HepG2 (cell line): ENCODE measurements around the gene PSMD1. TPM values are rescaled to one million over a fixed set of nuclear protein-coding genes. Genes with fewer than 3 reads are reported as not detected.

Source experiments
- ATAC-seq: fragments of 200-7000 bp; cut with Tn5 transposase; 3 replicates; pipeline ENCODE4 v1.9.1; 2020; ENCODE audit warnings: mild to moderate bottlenecking, moderate library complexity
- BruUV-seq: library from RNA; stranded (reverse); fragments of 400-500 nt; replicated peaks from 2 replicates; lab custom pipeline; 2021; lab: Mats Ljungman, UMichigan
- CTCF ChIA-PET: fragments of 300-600 bp; formaldehyde crosslinking; extraction: SDS; loops from one replicate; lab custom pipeline; 2021; ENCODE audit warnings: low total read pairs, inconsistent platforms, low intra/inter-chr PET ratio; lab: Yijun Ruan, JAX
- POLR2A ChIA-PET: fragments of 350-600 bp; sonication (Branson Sonifier 250); formaldehyde crosslinking; loops from one replicate; lab custom pipeline; 2020; ENCODE audit warnings: antibody characterized with exemption, inconsistent platforms; lab: Yijun Ruan, JAX
- DNase-seq: peaks from one replicate; pipeline ENCODE4 v3.0.0-alpha.2; 2015; ENCODE audit warnings: low spot score
- FAIRE-seq: peaks from 3 replicates; lab custom pipeline; 2011; peaks lifted over from hg19 to GRCh38; lab: Jason Lieb, UNC
- H2AFZ ChIP-seq: one replicate; pipeline ENCODE4 v1.6.1; 2011; ENCODE audit warnings: low read length, inconsistent platforms
- H3K27ac ChIP-seq: fragments of 300-600 bp; 3 replicates; pipeline ENCODE4 v1.8.0; 2011; ENCODE audit warnings: mixed run types, mild to moderate bottlenecking, mixed read lengths, low read length, inconsistent platforms; ENCODE audit not compliant: insufficient read depth; ENCODE audit errors: extremely low read length
- H3K27me3 ChIP-seq, 2 experiments: fragments of 200-600 bp in 1 of 2; 2 replicates in 1 of 2; 3 replicates in 1 of 2; pipeline versions ENCODE4 v1.6.0 to v1.8.0; 2011; ENCODE audit warnings: low read length in 2 of 2, mild to moderate bottlenecking in 2 of 2, moderate library complexity in 2 of 2, inconsistent platforms in 1 of 2; ENCODE audit not compliant: insufficient read depth in 2 of 2, control insufficient read depth in 1 of 2
- H3K36me3 ChIP-seq, 2 experiments: fragments of 200-600 bp in 1 of 2; replicated peaks in 1 of 2; 2 replicates in 1 of 2; 3 replicates in 1 of 2; pipeline versions ENCODE4 v1.5.1 to v1.8.0; 2011; ENCODE audit warnings: low read length in 2 of 2, inconsistent platforms in 1 of 2; ENCODE audit not compliant: insufficient read depth in 2 of 2, control insufficient read depth in 1 of 2
- H3K4me1 ChIP-seq: 2 replicates; pipeline ENCODE4 v1.5.1; 2012; ENCODE audit warnings: low read length, inconsistent platforms; ENCODE audit not compliant: insufficient read depth
- H3K4me2 ChIP-seq: 2 replicates; pipeline ENCODE4 v1.6.0; 2011; ENCODE audit warnings: low read depth, low read length, inconsistent platforms
- H3K4me3 ChIP-seq, 3 experiments: fragments of 200-600 bp in 1 of 3; sonication (generic), shearing (Covaris generic) in 1 of 3; replicated peaks in 1 of 3; 2 replicates each; pipeline ENCODE4 v1.5.1; 2011 to 2016; ENCODE audit warnings: low read length in 3 of 3, inconsistent platforms in 2 of 3, low read depth in 2 of 3, mild to moderate bottlenecking in 2 of 3, control low read depth in 1 of 3, mixed read lengths in 1 of 3; ENCODE audit not compliant: insufficient read depth in 1 of 3
- H3K79me2 ChIP-seq: one replicate; pipeline ENCODE4 v1.6.1; 2011; ENCODE audit warnings: low read length, inconsistent platforms; ENCODE audit not compliant: insufficient read depth
- H3K9ac ChIP-seq: 2 replicates; pipeline ENCODE4 v1.6.0; 2011; ENCODE audit warnings: mild to moderate bottlenecking, low read depth, low read length, inconsistent platforms; ENCODE audit not compliant: insufficient read depth
- H3K9me3 ChIP-seq: 2 replicates; pipeline ENCODE4 v1.5.1; 2012; ENCODE audit warnings: mild to moderate bottlenecking, low read length
- H4K20me1 ChIP-seq: 2 replicates; pipeline ENCODE4 v1.6.0; 2011; ENCODE audit warnings: inconsistent platforms, mild to moderate bottlenecking, low read length, moderate library complexity; ENCODE audit not compliant: insufficient read depth
- CSRNP1 ChIP-seq: sonication (generic); formaldehyde crosslinking; IDR thresholded peaks from 2 replicates; pipeline ENCODE4 v1.8.1; 2023; ENCODE audit warnings: mild to moderate bottlenecking, missing genetic modification reagents
- GABPB1 ChIP-seq: IDR thresholded peaks from 2 replicates; pipeline ENCODE4 v1.6.1; 2016; ENCODE audit warnings: mild to moderate bottlenecking, missing genetic modification reagents, moderate library complexity, missing compliant biosample characterization
- HMGXB4 ChIP-seq, 2 experiments: sonication (generic) in 1 of 2; formaldehyde crosslinking in 1 of 2; IDR thresholded peaks; 2 replicates each; pipeline versions ENCODE4 v1.4.0 to v1.6.1; 2018 to 2020; ENCODE audit warnings: missing genetic modification reagents in 2 of 2, borderline replicate concordance in 1 of 2, low read depth in 1 of 2, mild to moderate bottlenecking in 1 of 2, missing biosample characterization in 1 of 2
- NFE2 ChIP-seq: sonication (generic); formaldehyde crosslinking; IDR thresholded peaks from 2 replicates; pipeline ENCODE4 v1.4.0; 2020; ENCODE audit warnings: missing genetic modification reagents
- PAXIP1 ChIP-seq: sonication (generic); formaldehyde crosslinking; conservative IDR thresholded peaks from 2 replicates; pipeline ENCODE4 v1.4.0; 2020; ENCODE audit warnings: mild to moderate bottlenecking, missing genetic modification reagents, moderate library complexity
- RXRA ChIP-seq: sonication (generic); formaldehyde crosslinking; IDR thresholded peaks from 2 replicates; pipeline ENCODE4 v1.5.1; 2020; ENCODE audit warnings: missing genetic modification reagents
- SMC3 ChIP-seq: IDR thresholded peaks from 2 replicates; pipeline ENCODE4 v1.6.1; 2011; ENCODE audit warnings: low read length, improper control_type of control experiment
- U2AF1 ChIP-seq: fragments of 200-400 bp; formaldehyde crosslinking; optimal IDR thresholded peaks from 2 replicates; pipeline ENCODE3; 2017; ENCODE audit warnings: mild to moderate bottlenecking, low read depth, low read length
- ZKSCAN5 ChIP-seq: sonication (generic); formaldehyde crosslinking; IDR thresholded peaks from 2 replicates; pipeline ENCODE4 v1.5.1; 2020; ENCODE audit warnings: mild to moderate bottlenecking, missing genetic modification reagents
- ZNF367 ChIP-seq: sonication (generic); formaldehyde crosslinking; IDR thresholded peaks from 2 replicates; pipeline ENCODE4 v1.4.0; 2020; ENCODE audit warnings: missing genetic modification reagents, borderline replicate concordance
- ZNF674 ChIP-seq: sonication (generic); formaldehyde crosslinking; IDR thresholded peaks from 2 replicates; pipeline ENCODE4 v1.5.0; 2020; ENCODE audit warnings: low read depth, mild to moderate bottlenecking, missing genetic modification reagents
- ZNF709 ChIP-seq: sonication (generic); formaldehyde crosslinking; IDR thresholded peaks from 2 replicates; pipeline ENCODE4 v1.5.0; 2020; ENCODE audit warnings: mild to moderate bottlenecking, missing genetic modification reagents
- ZNF724P ChIP-seq: sonication (generic); formaldehyde crosslinking; IDR thresholded peaks from 2 replicates; pipeline ENCODE4 v1.8.0; 2022; ENCODE audit warnings: missing genetic modification reagents, borderline replicate concordance
- ZNF746 ChIP-seq: sonication (generic); formaldehyde crosslinking; IDR thresholded peaks from 2 replicates; pipeline ENCODE4 v1.8.0; 2022; ENCODE audit warnings: mild to moderate bottlenecking, missing genetic modification reagents
- ZNF770 ChIP-seq: sonication (generic); formaldehyde crosslinking; IDR thresholded peaks from 2 replicates; pipeline ENCODE4 v1.5.0; 2020; ENCODE audit warnings: mild to moderate bottlenecking, missing genetic modification reagents
- in situ Hi-C: cut with HindIII; loops from 2 replicates; pipeline ENCODE4 v1.10.0; 2017; ENCODE audit warnings: low pct_unique_long_range_greater_than_20kb; ENCODE audit not compliant: extremely low pct_ligation_motif_present
- intact Hi-C: fragments of 100-400 bp; cut with micrococcal nuclease; formaldehyde crosslinking; loops from one replicate; pipeline ENCODE4 v1.10.0; 2022; ENCODE audit not compliant: unreplicated experiment
- polyA plus RNA-seq, 8 experiments: library from polyadenylated mRNA; depleted of rRNA in 3 of 8; stranded (reverse) in 7 of 8; unstranded in 1 of 8; fragments of >200 nt; fragmentation: Illumina TruSeq in 4 of 8; extraction: Trizol in 4 of 8; gene quantifications; 2 replicates each; pipeline versions ENCODE4 v1.2.1 to v1.2.3, GENCODE V29; 2011 to 2016; ENCODE audit warnings: low read depth in 4 of 8, missing spikeins in 1 of 8, mixed read lengths in 1 of 8; ENCODE audit not compliant: insufficient read depth in 1 of 8
- total RNA-seq, 5 experiments: library from RNA; depleted of rRNA; stranded (reverse); fragments of >200 nt; fragmentation: Illumina TruSeq; extraction: Trizol; gene quantifications; 2 replicates each; pipeline ENCODE4 v1.2.3, GENCODE V29; 2016; ENCODE audit warnings: low read depth in 1 of 5

Gene PSMD1
- total and polyA plus RNA-seq, 2 of the 13 experiments (the other 11 are each of a cell fraction or from before 2014, with no cell fraction given) = 136 to 191 TPM

- TF ChIP-seq CSRNP1 (CRISPR knock-in tag) = no peak
- no peak for TF ChIP-seq RXRA (CRISPR knock-in tag)
- TF ChIP-seq ZNF709 (CRISPR knock-in tag) = no peak
- TF ChIP-seq GABPB1 (CRISPR knock-in tag) = no peak
- no peak for TF ChIP-seq HMGXB4 (CRISPR knock-in tag; IDR thresholded peaks at IDR 0.05; ENCODE audit: borderline replicate concordance in 1 of 2, low read depth in 1 of 2)
- TF ChIP-seq SMC3 = no peak
Measured at GRCh38 chr2:231127936-231128335, 71.3 kb downstream of the PSMD1 start (continued).

GRCh38 chr2:231128541-231128940 is 71.9 kb downstream of the PSMD1 start:
- FAIRE-seq = no peak
- BruUV-seq = no TSS peak
- in situ Hi-C loops (no loop called here), intact Hi-C loops (no loop called here)
- peaks cover 4% of the 10 kb centered on the region for H3K79me2 ChIP-seq
- no peak for ATAC-seq
- CTCF ChIA-PET = no interaction called here
- H3K4me1 ChIP-seq = peaks cover 13% of the 10 kb centered on the region
- no peak for DNase-seq
- no peak overlapping the region for H3K27ac ChIP-seq
- no peaks in the 10 kb centered on the region for H3K9me3 ChIP-seq
- no peaks in the 10 kb centered on the region; the same call in 1 of the 2 replicates for H4K20me1 ChIP-seq
- POLR2A ChIA-PET = no interaction called here
- H3K4me2 ChIP-seq = no peak overlapping the region
- no peak overlapping the region for H2AFZ ChIP-seq
- no peak overlapping the region for H3K9ac ChIP-seq
- peaks cover 0 to 2% of the 10 kb centered on the region in 2 experiments; a peak in 1 of 5 replicates for H3K36me3 ChIP-seq
- H3K27me3 ChIP-seq = no peaks in the 10 kb centered on the region
- H3K4me3 ChIP-seq = no peak overlapping the region
- TF ChIP-seq ZNF746 (CRISPR knock-in tag) = no peak
- TF ChIP-seq ZNF367 (CRISPR knock-in tag) = no peak
- no peak for TF ChIP-seq ZNF724P (CRISPR knock-in tag)
- TF ChIP-seq ZNF674 (CRISPR knock-in tag) = no peak
- TF ChIP-seq ZNF770 (CRISPR knock-in tag) = no peak
- no peak for TF ChIP-seq NFE2
- TF ChIP-seq ZKSCAN5 (CRISPR knock-in tag) = no peak
- no peak for TF ChIP-seq U2AF1
- TF ChIP-seq PAXIP1 (CRISPR knock-in tag) = no peak
